Measurements from ENCODE around the gene TRAIP.

- TF ChIP-seq POLR2A (IDR thresholded peaks at IDR 0.05; ENCODE audit: low read depth) (no peak), POLR2AphosphoS5 (IDR thresholded peaks at IDR 0.05) (no peak), EP300 (IDR thresholded peaks at IDR 0.05) (no peak), CTCF (IDR thresholded peaks at IDR 0.05) (no peak)
These were observed 42.6 kb upstream of the TRAIP start for GRCh38 chr3:49898991-49899390.
